RWPE2 (cell line): ENCODE results near the gene XPO5.

Experiments used
- ATAC-seq: fragments of 200-7000 bp; cut with Tn5 transposase; 3 replicates; pipeline ENCODE4 v1.9.1; 2021; ENCODE audit warnings: low read depth
- DNase-seq: peaks from one replicate; pipeline ENCODE4 v3.0.0-alpha.2; 2020; ENCODE audit warnings: low spot score
- H3K27ac ChIP-seq: fragments of 450-650 bp; 2 replicates; pipeline ENCODE4 v1.5.1; 2017; ENCODE audit warnings: mild to moderate bottlenecking; ENCODE audit not compliant: poor library complexity, severe bottlenecking
- H3K27me3 ChIP-seq: fragments of 250-450 bp; sonication (Bioruptor Pico); 2 replicates; pipeline ENCODE4 v1.5.1; 2021; ENCODE audit warnings: mild to moderate bottlenecking, moderate library complexity; ENCODE audit not compliant: insufficient read depth, poor library complexity, severe bottlenecking
- H3K36me3 ChIP-seq: fragments of 250-450 bp; sonication (Bioruptor Pico); 2 replicates; pipeline ENCODE4 v1.5.1; 2020; ENCODE audit warnings: low read depth, mild to moderate bottlenecking, moderate library complexity
- H3K4me1 ChIP-seq: fragments of 250-450 bp; sonication (Bioruptor Pico); 2 replicates; pipeline ENCODE4 v1.5.1; 2021; ENCODE audit warnings: mild to moderate bottlenecking, moderate library complexity; ENCODE audit not compliant: insufficient read depth, poor library complexity, severe bottlenecking
- H3K4me3 ChIP-seq: fragments of 250-450 bp; sonication (Bioruptor Pico); 2 replicates; pipeline ENCODE4 v1.5.1; 2021; ENCODE audit warnings: mild to moderate bottlenecking, moderate library complexity; ENCODE audit not compliant: severe bottlenecking
- H3K9me3 ChIP-seq: fragments of 250-450 bp; sonication (Bioruptor Pico); 2 replicates; pipeline ENCODE4 v1.5.1; 2021; ENCODE audit warnings: mild to moderate bottlenecking, moderate library complexity; ENCODE audit not compliant: severe bottlenecking
- CTCF ChIP-seq: fragments of 450-650 bp; IDR thresholded peaks from one replicate; pipeline ENCODE4 v1.5.1; 2017; ENCODE audit warnings: mild to moderate bottlenecking, moderate library complexity; ENCODE audit not compliant: poor library complexity, severe bottlenecking

The XPO5 gene

GRCh38 chr6:43505718-43506117, 70.1 kb downstream of the XPO5 start:
- ATAC-seq (no peak), DNase-seq (no peak)
- H3K36me3 ChIP-seq = peaks cover 18% of the 10 kb centered on the region
- no peaks in the 10 kb centered on the region for H3K9me3 ChIP-seq
- H3K27me3 ChIP-seq = no peaks in the 10 kb centered on the region
- no peak overlapping the region for H3K4me3 ChIP-seq
- H3K4me1 ChIP-seq = no peaks in the 10 kb centered on the region
- H3K27ac ChIP-seq = no peak overlapping the region
- no peak for TF ChIP-seq CTCF

GRCh38 chr6:43504756-43505593, 70.9 kb downstream of the XPO5 start:
- H3K4me3 ChIP-seq = no peak overlapping the region
- H3K27me3 ChIP-seq = no peaks in the 10 kb centered on the region
- H3K27ac ChIP-seq = no peak overlapping the region
- no peak for TF ChIP-seq CTCF
- H3K4me1 ChIP-seq = no peaks in the 10 kb centered on the region
- no peak for ATAC-seq
- peaks cover 26% of the 10 kb centered on the region for H3K36me3 ChIP-seq
- no peak for DNase-seq
- H3K9me3 ChIP-seq = no peaks in the 10 kb centered on the region

DNA sequence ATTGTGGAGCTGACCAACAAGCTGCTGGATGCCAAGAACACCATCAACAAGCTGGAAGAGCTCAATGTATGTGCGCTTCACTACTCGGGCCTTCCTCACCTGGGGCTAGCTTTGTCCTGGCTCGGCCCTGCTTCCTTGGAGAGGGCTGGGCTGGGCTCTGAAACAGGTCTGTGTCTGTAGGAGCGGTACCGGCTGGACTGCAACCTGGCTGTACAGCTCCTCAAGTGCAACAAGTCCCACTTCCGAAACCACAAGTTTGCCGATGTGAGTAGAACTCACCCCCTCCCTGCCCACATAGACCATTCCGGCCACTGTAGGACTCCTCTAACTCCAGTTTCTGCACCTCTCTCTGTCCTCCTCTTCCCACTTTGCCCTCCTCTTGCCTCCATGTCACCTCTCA, 72.4 kb downstream of the XPO5 start:
- no peak for TF ChIP-seq CTCF
- Histone ChIP-seq H3K27ac (no peak overlapping the region), H3K4me3 (no peak overlapping the region), H3K36me3 (peaks cover 41% of the 10 kb centered on the region), H3K27me3 (no peaks in the 10 kb centered on the region), H3K4me1 (no peaks in the 10 kb centered on the region), H3K9me3 (no peaks in the 10 kb centered on the region)
- DNase-seq (no peak), ATAC-seq (no peak)

DNA sequence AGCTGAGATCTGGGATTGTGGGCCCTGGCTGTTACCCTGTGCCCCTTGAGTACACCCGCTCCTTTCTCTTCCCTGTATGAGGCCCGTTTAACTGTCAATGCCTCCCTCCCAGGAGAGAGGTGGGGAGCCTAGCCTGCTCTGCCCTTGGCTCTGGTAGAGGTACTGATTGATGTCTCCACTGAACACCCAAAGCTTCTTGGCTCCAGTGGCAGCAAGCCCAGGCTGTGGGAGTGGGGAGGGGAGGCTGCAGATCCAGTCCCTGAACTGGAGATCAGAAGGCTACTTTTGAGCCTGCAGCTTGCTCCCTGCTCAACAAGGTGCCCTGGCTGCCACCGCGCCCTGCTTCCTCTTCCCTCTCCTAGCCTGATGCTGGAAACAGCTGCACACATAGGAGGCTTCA, 73.2 kb downstream of the XPO5 start:
- DNase-seq = no peak
- ATAC-seq = no peak
- no peaks in the 10 kb centered on the region for H3K4me1 ChIP-seq
- no peak for TF ChIP-seq CTCF
- H3K27me3 ChIP-seq = no peaks in the 10 kb centered on the region
- no peaks in the 10 kb centered on the region for H3K9me3 ChIP-seq
- H3K4me3 ChIP-seq = no peak overlapping the region
- no peak overlapping the region for H3K27ac ChIP-seq
- H3K36me3 ChIP-seq = peaks cover 49% of the 10 kb centered on the region

GRCh38 chr6:43500921-43501320, 74.9 kb downstream of the XPO5 start:
- Histone ChIP-seq H3K27ac (no peak overlapping the region), H3K36me3 (peaks cover 56% of the 10 kb centered on the region), H3K4me1 (peaks cover 13% of the 10 kb centered on the region), H3K27me3 (no peaks in the 10 kb centered on the region), H3K9me3 (no peaks in the 10 kb centered on the region), H3K4me3 (no peak overlapping the region)
- no peak for ATAC-seq
- DNase-seq = no peak
- TF ChIP-seq CTCF = no peak
